Left forelimb (tissue), 1 donor: Measurements from ENCODE around the gene PIP4K2A.
"Not testable (repeated sequence)": the region's sequence is repeated elsewhere in the genome, so short reads cannot be mapped to it uniquely, and the experiment has no call there.

Source experiments
- DNase-seq: peaks from one replicate; pipeline ENCODE4 v3.0.0-alpha.2; 2018; ENCODE audit warnings: low spot score

PIP4K2A gene

DNA sequence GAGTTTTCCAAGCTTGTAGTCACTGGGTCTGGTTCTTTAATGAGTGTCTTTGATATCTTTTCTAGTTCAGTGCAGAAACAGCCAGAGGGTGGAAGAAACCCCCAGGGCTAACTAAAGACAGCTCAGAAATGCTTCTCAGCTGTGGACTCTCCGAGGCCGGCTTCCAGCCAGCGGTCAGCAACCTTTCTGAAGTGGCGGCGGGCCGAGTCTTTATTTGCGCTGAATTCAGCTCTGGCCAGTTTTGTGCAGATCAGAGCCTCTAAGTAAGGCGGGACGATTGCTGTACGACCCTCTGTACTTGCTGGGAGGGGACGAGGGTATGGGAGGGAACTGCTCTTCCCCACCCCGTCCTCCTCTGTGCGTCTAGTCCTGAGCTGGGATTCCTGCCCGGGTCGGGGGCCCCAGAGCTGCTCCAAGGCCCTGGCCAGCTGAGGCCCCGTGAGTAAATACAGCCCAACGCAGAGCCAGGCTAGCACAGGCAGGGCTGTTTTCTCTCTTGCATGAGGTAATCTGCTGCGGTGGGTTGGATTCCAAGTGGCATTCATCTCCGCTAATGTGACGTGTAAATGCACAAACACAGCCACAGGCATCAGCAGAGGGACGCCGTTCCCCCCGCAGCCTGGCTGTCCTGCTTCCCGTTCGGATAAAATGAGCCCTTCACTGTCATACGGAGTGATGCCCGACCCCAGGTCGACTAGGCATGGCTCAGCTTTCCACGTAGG, 159.8 kb downstream of the PIP4K2A start:
- DNase-seq, result peak; percentile 92

DNA sequence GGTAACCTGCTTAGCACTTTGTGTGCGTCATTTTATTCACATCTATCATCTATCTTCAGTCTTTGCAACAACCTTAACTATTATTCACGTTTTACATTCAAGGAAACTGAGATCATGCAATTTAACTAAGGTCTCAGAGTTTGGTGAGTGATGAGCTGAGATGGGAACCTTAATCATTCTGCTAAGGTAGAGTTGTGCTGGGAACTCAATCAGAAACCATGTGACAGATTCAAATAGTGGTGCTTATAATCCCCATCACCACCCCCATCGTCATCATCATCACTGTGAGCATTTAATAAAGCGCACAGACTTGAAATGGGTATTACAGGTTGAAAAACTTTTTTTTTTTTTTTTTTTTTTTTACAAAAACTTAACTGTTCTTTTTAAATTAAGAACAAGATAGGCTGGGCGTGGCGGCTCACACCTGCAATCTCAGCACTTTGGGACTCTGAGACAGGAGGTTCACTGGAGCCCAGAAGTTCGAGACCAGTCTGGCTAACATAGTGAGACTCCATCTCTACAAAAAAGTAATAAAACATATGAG, 160.9 kb downstream of the PIP4K2A start:
- DNase-seq, result no peak

DNA sequence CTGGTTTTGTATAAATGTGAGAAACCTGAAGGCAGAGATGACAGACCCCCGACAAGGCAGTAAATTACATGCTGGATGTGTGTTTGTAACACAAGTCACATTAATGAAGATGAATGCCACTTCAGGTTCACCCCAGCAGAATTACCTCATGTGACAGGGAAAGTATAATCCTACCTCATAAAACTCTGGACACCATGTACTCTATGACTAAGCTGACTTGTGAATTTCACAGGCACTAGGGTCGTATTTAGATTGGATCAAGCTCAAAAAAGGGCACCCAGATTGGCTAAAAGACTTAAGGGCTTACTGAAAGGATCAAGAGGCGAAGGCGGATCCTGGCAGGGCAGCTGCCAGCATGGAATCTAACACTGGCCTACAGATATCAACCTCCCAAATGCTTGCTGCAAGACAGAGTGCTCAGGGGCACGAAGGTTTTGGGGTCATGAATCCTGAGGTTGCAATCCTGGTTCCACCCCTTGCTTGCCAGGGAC, 161.4 kb downstream of the PIP4K2A start:
- no peak for DNase-seq

DNA sequence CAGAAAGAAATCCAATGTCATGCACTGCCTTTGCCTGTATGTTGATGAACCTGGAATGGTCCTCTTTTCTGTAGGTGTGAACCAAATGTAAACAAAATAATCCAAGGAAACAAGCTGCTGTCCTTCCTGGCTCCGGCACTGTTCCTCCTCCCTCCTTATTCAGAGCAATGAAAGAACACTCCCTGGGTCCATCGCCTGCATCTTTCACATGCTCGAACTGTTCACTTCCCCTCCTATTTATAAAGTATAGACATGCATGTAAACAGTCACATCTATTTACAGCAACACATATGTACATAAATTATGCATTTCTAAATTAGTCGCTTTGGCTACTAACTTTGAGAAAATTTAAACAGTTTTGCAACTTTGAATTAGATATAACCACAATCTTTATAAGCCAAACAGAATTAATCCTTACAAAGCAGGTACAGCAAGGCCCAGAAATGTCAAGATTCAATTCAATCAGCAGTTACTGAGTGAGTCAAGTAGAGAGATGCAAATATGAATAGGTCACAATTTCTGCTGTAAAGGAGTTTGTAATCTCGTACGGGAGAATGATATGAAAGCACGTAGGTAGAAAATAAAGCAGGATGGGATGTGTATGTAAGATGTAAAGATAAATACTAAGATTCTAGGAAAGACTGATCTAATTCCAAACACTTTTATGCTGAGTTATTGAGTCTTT, 162.6 kb downstream of the PIP4K2A start:
- DNase-seq, result no peak

DNA sequence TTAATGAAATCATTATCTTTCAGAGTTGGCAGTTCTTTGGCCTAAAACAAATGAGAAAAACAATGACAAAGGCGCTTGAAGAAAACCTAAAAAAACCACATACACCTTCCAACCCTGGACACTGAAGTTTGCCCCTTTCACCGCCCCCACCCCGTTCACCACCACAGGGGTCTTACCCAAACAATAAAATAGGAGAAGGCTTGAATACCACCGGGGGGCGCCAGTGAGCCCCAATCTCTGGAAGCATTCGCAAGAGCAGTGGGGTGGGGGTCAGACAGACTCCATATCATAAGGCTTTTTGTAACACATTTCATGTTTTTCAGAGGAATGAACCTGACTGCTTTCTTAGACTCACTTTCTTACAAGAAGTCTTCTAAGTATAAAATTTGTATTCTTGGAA, 163.6 kb downstream of the PIP4K2A start:
- DNase-seq, result no peak

DNA sequence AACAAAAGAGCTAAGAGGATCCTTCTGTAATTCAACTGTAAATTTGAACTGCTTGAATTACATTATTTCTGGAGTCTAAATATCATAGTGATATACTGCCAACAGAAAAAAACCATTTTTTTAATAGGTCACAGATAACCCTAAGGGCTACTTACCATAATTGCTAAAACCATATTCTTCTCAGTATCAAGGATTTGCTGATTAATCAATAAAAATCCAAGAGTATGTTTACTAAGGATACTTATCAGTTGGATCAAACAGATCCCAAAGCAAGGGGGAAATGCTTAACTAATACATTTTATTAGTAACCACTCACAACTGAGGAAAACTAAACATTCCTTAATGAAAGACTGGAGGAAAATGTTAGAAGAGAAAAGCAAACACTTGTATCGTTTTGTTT, 166.0 kb downstream of the PIP4K2A start:
- no peak for DNase-seq

DNA sequence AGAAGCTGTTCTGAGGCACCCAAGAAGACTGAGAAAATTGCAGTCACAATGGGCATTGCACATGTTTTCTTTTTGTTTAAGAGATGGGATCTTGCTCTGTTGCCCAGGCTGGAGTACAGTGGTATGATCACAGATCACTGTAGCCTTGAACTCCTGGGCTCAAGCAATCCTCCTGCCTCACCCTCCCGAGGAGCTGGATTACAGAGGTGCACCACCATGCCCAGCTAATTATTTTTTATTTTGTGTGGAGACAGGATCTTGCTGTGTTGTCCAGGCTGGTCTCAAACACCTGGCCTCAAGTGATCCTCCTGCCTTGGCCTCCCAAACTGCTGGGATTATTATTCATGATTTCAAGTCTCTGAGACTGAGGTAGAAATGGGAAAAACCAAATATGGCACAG, 168.7 kb downstream of the PIP4K2A start:
- no peak for DNase-seq

DNA sequence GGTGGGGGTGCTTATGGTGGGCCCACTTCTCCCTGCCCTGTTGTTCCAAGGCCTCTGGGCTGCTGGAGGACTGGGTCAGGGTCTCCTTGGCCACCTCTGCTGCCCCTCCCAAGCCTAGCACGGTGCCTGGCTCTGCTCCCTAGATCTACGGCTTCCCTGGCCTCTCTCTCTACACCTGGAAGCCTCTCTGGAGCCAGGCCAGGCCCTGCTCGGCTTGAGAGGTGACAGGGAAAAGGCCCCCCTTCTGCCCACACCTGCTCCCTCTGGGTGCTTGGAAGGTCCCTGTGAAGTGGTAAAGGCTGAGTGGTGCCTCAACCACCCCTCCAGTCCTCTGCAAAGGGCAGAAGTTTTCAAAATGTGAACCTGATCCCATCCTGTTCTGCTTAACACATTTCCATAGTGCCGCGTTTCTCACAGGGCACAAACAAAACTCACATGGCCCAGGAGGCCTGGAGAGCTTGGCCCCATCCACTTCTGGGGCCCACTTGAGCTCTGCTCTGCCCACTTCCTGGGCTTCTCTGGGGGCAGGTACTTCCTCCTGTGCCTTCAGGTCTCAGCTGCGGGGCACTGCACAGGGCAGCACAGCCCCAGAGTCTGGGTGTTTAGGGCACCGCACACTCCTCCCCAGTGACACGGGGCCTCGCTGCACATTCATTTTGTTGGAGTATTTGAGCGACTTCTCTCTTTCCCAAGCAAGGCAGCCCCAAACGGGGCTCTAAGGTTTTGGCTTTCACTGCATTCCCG, 169.9 kb downstream of the PIP4K2A start:
- no peak for DNase-seq

DNA sequence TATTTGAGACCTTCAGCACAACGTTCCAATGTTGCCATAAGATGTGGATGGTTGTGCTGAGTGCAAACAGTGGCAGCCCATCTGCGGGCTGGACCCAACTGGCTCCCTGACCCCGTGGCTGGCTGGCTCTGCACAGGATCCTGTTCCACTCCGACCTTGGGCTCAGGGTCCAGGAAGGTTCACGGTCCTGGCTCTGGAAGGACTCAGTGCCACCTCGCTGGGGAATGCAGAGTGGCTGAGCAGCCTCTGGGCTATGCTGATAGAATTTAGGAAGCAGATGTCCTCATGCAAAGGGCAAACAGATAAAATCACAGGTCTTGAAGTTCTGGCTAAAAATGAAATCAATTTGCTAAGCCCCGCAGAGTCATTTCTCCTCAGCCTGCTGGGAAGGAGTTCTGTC, 171.6 kb downstream of the PIP4K2A start:
- no peak for DNase-seq

DNA sequence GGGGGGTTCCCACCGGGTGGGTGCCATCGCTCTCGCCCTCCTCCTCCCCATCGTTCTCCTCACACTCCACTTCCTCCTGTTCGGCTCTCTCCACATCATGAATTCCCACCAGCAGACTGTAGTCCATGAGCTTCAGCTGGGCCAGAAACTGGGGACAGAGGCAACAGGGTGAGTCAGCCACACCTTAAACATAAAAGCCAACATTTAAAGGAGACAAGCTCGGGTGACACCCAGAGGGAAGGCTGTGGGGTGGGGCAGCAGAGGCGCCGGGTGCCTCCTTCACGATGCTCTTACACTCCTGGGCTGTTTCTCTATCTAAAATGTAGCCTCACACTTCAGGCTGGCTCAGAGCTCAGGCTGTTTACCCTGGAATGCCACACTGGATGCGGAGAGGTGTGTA, 172.5 kb downstream of the PIP4K2A start:
- DNase-seq, result no peak

DNA sequence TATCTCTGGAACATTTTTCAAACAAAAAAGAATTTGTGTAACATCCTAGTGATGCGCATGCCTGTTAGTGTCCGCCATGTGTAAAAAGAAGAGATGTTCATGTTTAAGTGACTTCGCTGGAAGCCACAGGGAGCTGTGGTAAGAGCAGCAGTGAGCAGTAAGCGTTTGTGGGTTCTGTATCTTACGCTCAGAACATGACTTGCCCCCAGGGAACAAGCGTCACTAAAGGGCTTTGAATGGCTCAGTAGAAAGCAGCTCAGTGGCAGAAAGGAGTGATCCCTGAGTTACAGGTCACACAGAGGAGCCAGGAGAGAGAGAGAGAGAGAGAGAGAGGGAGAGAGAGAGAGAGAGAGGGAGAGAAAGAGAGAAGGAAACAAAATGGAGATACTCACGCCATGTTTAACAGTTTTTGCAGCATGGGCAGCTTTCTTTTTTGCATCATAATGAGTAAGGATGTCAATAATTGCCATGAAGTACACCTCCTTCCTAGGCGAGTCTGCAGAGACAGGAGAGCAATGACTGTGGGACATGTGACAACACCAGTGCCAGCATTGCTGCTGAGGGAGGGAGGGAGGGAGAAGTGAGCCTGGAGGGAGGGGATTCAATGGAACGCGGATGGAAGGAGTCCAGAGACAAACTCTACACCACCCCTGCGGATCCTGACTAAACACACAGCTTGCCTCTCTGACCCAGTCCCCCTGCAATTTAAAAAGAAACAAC, 174.6 kb downstream of the PIP4K2A start:
- no peak for DNase-seq

DNA sequence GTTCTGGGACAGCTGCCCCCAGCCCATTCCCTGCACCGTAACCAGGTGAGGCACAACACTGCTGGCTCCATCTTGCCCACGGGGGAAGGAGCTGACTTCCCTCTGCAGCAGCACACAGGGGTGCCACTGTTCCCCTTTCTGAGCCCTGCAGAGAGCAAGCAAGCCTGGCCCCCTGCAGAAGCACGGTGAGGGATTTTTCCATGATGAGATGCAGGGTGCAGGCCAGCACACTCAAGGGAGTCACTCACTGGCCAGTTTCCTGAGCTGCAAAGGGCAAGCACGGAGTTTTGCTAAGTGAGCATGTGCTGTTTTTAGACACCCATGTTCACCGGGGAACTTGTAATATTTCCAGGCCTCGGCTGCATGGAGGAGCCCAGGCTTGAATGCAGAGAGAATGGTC, 176.6 kb downstream of the PIP4K2A start:
- DNase-seq, result no peak

DNA sequence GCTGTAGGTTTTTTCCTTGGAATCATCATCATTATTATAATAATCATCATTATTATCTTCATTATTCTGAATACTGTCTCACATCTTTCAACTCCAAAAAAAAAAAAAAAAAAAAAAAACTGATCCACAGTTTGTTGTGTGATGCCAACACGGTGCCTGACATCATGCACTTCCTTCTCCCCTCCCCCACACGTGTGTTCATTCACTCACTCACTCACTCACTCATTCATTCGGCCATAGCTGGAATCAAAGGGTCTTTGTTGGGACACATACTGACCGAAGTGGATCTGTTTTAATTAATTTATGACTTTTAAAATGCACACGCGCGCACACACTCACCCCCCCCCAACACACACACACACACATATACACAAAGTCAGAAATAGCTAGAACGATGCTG, 177.8 kb downstream of the PIP4K2A start:
- no peak for DNase-seq

DNA sequence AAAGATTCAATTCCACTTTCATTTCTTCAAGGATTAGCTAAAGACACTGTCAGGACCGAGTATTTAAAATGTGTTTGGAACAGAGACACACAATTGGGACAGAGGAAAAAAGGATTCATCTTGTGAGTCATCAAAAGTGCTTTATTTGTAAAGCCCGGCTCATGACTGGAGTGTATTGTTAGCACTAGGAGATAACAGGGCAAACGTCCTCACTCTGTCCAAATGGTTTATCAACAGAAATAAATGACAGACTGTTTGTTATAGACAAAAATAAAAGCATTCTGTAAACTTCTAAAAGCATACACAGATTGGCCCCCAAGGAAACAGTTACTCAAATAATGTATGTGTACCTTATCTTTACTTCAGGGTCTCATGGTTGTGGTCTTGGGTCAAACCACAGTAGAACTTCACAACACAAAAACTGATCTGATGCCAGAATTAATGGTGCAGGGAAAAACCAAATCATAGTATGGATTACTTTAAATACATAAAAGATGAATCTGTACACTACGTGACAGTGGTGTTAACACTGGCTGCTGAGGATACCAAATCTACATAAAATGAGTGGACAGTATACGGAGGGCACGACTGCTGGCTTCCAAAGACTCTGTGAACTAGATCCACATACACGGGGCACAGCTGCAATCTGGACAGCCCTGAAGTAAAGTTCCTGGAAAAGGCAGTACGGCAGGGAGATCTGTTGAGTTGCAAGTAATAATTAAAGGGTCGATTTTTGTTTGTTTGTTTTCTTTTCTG, 179.4 kb downstream of the PIP4K2A start:
- no peak for DNase-seq

DNA sequence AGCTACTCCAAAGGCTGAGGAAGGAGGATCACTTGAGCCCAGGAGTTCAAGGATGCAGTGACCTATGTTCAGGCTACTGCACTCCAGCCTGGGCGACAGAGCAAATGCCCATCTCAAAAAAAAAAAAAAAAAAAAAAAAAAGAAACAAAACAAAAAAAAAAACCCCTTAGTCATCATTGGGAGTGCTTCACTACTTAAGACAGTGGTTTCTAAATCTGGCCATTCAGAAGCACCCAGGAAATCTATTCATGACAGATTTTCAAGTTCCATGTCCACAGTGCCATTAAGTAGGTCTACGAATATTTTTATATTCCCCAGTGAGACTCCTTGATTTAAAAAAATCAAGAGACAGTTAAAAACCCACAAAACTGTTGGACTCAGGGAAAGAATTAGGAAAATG, 182.9 kb downstream of the PIP4K2A start:
- DNase-seq, result no peak

DNA sequence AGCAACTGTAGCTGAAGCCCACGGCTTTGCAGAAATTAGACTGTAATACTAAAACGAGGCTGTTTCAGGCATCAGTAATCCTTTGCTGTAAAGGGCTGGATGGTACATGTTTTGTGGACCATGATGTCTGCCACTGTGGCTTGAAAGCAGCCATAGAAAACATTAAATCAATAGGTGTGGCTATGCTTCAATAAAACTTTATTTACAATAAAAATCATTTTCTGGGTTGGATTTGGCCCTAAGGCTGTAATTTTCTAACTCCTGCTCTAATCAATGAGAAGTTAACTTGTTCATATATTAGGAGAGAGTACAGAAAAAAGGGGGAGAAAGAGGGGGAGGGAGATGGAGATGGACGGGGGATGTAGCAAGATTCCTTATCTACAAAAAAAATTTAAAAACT, 183.4 kb downstream of the PIP4K2A start:
- DNase-seq, result no peak

DNA sequence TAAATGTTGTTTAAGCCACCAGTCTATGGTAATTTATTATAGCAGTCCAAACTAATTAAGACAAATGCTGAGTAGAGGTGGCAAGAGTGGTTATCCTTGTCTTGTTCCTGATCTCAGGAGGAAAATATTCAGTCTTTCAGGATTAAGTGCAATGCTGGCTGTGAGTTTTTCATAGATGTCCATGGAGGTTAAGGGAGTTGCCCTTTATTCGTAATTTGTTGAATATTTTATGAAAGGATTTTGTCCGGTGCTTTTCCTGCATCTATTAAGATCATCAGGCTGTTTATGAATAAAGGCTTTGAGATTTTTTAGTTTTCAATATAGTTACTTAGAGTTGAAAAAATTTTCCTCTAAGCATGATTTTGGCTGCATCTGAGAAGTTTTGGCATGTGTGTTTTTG, 186.9 kb downstream of the PIP4K2A start:
- no peak for DNase-seq

DNA sequence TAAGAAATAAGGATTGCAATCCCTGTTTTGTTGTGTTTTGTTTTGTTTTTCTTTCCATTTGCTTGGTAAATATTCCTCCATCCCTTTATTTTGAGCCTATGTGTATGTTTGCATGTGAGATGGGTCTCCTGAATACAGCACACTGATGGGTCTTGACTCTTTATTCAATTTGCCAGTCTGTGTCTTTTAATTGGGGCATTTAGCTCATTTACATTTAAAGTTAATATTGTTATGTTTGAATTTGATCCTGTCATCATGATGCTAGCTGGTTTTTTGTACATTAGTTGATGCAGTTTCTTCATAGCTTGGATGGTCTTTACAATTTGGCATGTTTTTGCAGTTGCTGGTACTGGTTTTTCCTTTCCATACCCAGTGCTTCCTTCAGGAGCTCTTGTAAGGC, 190.0 kb downstream of the PIP4K2A start:
- DNase-seq, result not testable (repeated sequence)

DNA sequence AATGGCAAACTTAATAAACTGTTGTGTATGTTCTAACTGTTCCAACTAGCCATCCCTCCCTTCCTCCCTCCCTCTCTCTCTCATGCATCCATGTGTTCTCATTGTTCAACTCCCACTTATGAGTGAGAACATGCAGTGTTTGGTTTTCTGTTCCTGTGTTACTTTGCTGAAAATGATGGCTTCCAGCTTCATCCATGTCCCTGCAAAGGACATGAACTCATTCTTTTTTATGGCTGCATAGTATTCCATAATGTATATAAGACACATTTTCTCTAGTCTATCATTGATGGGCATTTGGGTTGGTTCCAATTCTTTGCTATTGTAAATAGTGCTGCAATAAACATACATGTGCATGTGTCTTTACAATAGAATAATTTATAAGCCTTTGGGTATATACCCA, 193.7 kb downstream of the PIP4K2A start:
- not testable (repeated sequence) for DNase-seq

DNA sequence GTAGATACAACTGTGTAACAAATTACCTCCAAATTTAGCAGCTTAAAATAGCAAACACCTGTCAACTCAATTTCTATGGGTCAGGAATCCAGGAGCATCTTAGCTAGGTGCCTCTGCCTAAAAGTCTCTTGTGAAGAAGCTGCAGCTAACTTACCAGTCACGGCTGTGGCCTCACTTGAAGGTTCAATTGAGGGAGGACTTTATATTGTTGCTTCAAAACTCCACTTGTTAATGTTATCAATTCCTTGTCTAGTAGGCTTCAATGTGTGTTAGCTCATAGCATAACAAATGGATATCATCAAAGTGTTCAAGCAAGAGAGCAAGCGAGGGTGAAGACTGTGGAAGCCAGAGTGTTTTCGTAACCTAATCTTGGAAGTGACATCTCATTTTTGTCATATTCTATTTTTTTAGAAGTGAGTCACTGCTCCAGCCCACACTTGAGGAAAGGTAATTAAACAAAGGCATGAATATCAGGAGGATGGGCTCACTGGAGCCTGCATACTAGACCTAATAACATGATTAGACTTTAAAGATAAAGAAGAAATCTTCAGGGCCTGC, 196.1 kb downstream of the PIP4K2A start:
- DNase-seq, result no peak

DNA sequence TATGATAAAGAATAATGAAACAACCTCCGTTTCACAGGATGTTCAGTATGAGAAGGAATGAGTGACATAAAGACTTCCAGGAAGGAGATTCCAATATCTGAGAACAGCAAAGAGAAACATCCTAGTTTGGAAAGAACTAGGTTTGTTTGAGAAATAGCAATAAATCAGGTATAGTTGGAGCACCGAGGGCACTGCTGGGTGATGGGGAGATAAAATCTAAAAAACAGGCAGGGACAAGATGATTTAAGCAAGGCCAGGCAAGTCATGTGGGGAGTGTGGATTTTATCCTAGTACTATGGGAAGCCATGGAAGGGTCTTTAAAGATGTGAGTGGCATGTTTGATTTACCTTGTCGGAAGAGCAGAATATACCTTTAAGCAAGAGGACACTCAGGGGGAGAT, 199.4 kb downstream of the PIP4K2A start:
- no peak for DNase-seq
